CD8-positive, alpha-beta memory T cell (primary cell): ENCODE measurements around the gene GTPBP6. TPM values are rescaled to one million over a fixed set of nuclear protein-coding genes. Genes with fewer than 3 reads are reported as not detected.
A peak's percentile ranks its signal among the peaks of the same experiment; 100 is the strongest.

Experiments
- CTCF ChIA-PET: fragments of 350-600 bp; sonication (Branson Sonifier 250); formaldehyde crosslinking; loops from one replicate; lab custom pipeline; 2021; ENCODE audit warnings: antibody characterized with exemption; lab: Charles Lee
- POLR2A ChIA-PET: fragments of 350-600 bp; sonication (Branson Sonifier 250); formaldehyde crosslinking; loops from one replicate; lab custom pipeline; 2021; ENCODE audit warnings: antibody characterized with exemption; lab: Charles Lee
- DNase-seq, 5 donors: peaks; one replicate each; pipeline versions ENCODE4 v3.0.0 to v3.0.0-alpha.2; 2020 to 2022; ENCODE audit warnings: mixed read lengths in 1 of 5
- H3K27ac ChIP-seq: one replicate; pipeline ENCODE4 v1.7.0; 2013; ENCODE audit warnings: low read depth, mild to moderate bottlenecking, low read length, moderate library complexity
- H3K27me3 ChIP-seq: 2 replicates; pipeline ENCODE4 v1.7.0; 2013; ENCODE audit warnings: low read length, mild to moderate bottlenecking; ENCODE audit not compliant: insufficient read depth, poor library complexity, severe bottlenecking
- H3K36me3 ChIP-seq: 2 replicates; pipeline ENCODE4 v1.7.0; 2013; ENCODE audit warnings: mild to moderate bottlenecking, low read length, moderate library complexity; ENCODE audit not compliant: insufficient read depth
- H3K4me1 ChIP-seq: 2 replicates; pipeline ENCODE4 v1.7.0; 2013; ENCODE audit warnings: mild to moderate bottlenecking, low read length, moderate library complexity; ENCODE audit not compliant: insufficient read depth
- H3K4me3 ChIP-seq: 2 replicates; pipeline ENCODE4 v1.7.0; 2013; ENCODE audit warnings: mild to moderate bottlenecking, low read length
- H3K9me3 ChIP-seq: 2 replicates; pipeline ENCODE4 v1.7.0; 2013; ENCODE audit warnings: mild to moderate bottlenecking, low read length
- H3K27ac Mint-ChIP-seq, 8 donors: one replicate each; pipeline ENCODE4 v1.8.0; 2020 to 2021; ENCODE audit warnings: mixed read lengths in 8 of 8, mild to moderate bottlenecking in 6 of 8, inconsistent platforms in 3 of 8, moderate library complexity in 3 of 8
- H3K27me3 Mint-ChIP-seq, 2 donors: one replicate each; pipeline ENCODE4 v1.8.0; 2020 to 2021; ENCODE audit warnings: mixed read lengths in 2 of 2, mild to moderate bottlenecking in 1 of 2, moderate library complexity in 1 of 2
- H3K36me3 Mint-ChIP-seq, 3 donors: one replicate each; pipeline ENCODE4 v1.8.0; 2020 to 2021; ENCODE audit warnings: mixed read lengths in 3 of 3, inconsistent platforms in 1 of 3, mild to moderate bottlenecking in 1 of 3
- H3K4me1 Mint-ChIP-seq, 3 donors: one replicate each; pipeline ENCODE4 v1.8.0; 2020 to 2021; ENCODE audit warnings: mixed read lengths in 3 of 3, inconsistent platforms in 1 of 3, mild to moderate bottlenecking in 1 of 3
- H3K4me3 Mint-ChIP-seq, 7 donors: one replicate each; pipeline ENCODE4 v1.8.0; 2020 to 2021; ENCODE audit warnings: mixed read lengths in 7 of 7, mild to moderate bottlenecking in 6 of 7, moderate library complexity in 4 of 7, inconsistent platforms in 2 of 7
- H3K9me3 Mint-ChIP-seq, 5 donors: one replicate each; pipeline ENCODE4 v1.8.0; 2020 to 2022; ENCODE audit warnings: mixed read lengths in 5 of 5, mild to moderate bottlenecking in 3 of 5, moderate library complexity in 2 of 5, inconsistent platforms in 1 of 5
- polyA plus RNA-seq: library from polyadenylated mRNA; unstranded; fragments of 300-500 nt; fragmentation: Illumina TruSeq; gene quantifications from one replicate; pipeline ENCODE4 v1.2.3, GENCODE V29; 2021
- total RNA-seq, 2 experiments: library from RNA; stranded (reverse); gene quantifications; one replicate each; pipeline ENCODE4 v1.2.3, GENCODE V29; 2021

GTPBP6 gene
- total and polyA plus RNA-seq, 3 experiments from 2014 or later: 55.7 to 78.5 (median 77.8) TPM

GRCh38 chrX:314781-315595 is 3.6 kb downstream of the GTPBP6 start:
- ChIA-PET CTCF (no interaction called here), POLR2A (no interaction called here)
- peaks cover 19% of the 10 kb centered on the region for H3K4me1 ChIP-seq
- no peak overlapping the region for H3K4me3 ChIP-seq
- Mint-ChIP-seq H3K4me1 (peaks cover 0 to 9% (median 8%) of the 10 kb centered on the region in 3 donors), H3K27ac (no peak overlapping the region), H3K4me3 (no peak overlapping the region), H3K36me3 (peaks cover 5 to 45% (median 12%) of the 10 kb centered on the region in 3 donors), H3K27me3 (peaks cover 0 to 4% of the 10 kb centered on the region in 2 donors), H3K9me3 (no peaks in the 10 kb centered on the region)
- H3K9me3 ChIP-seq: no peaks in the 10 kb centered on the region
- no peak overlapping the region for H3K27ac ChIP-seq
- no peaks in the 10 kb centered on the region for H3K27me3 ChIP-seq
- H3K36me3 ChIP-seq: peaks cover 10% of the 10 kb centered on the region
- peak in 1 of 5 donors; percentile 45 for DNase-seq

GRCh38 chrX:314049-314448 is 4.5 kb downstream of the GTPBP6 start:
- CTCF ChIA-PET: no interaction called here
- Histone ChIP-seq H3K9me3 (no peaks in the 10 kb centered on the region), H3K27me3 (no peaks in the 10 kb centered on the region), H3K36me3 (peaks cover 10% of the 10 kb centered on the region), H3K4me3 (no peak overlapping the region), H3K27ac (no peak overlapping the region), H3K4me1 (peaks cover 13% of the 10 kb centered on the region)
- Mint-ChIP-seq H3K36me3 (peaks cover 7 to 54% (median 12%) of the 10 kb centered on the region in 3 donors), H3K27ac (peak overlapping the region in 2 of 8 donors; percentile 12 to 66), H3K4me3 (no peak overlapping the region), H3K9me3 (no peaks in the 10 kb centered on the region), H3K4me1 (peaks cover 0 to 8% (median 7%) of the 10 kb centered on the region in 3 donors), H3K27me3 (peaks cover 0 to 4% of the 10 kb centered on the region in 2 donors)
- POLR2A ChIA-PET: no interaction called here
- peak in 1 of 5 donors; percentile 45 for DNase-seq

GRCh38 chrX:313546-313945 is 5.0 kb downstream of the GTPBP6 start:
- H3K36me3 Mint-ChIP-seq: peaks cover 7 to 58% (median 12%) of the 10 kb centered on the region in 3 donors
- peak in 1 of 5 donors; percentile 44 for DNase-seq
- peak overlapping the region in 3 of 8 donors; percentile 12 to 64 (median 62) for H3K27ac Mint-ChIP-seq
- Histone ChIP-seq H3K9me3 (no peaks in the 10 kb centered on the region), H3K27me3 (no peaks in the 10 kb centered on the region), H3K4me3 (no peak overlapping the region), H3K4me1 (peaks cover 13% of the 10 kb centered on the region), H3K36me3 (peaks cover 10% of the 10 kb centered on the region), H3K27ac (no peak overlapping the region)
- peaks cover 0 to 8% (median 7%) of the 10 kb centered on the region in 3 donors for H3K4me1 Mint-ChIP-seq
- peak overlapping the region in 1 of 7 donors; percentile 8 for H3K4me3 Mint-ChIP-seq
- H3K9me3 Mint-ChIP-seq: no peaks in the 10 kb centered on the region
- CTCF ChIA-PET: no interaction called here
- POLR2A ChIA-PET: no interaction called here
- peaks cover 0 to 4% of the 10 kb centered on the region in 2 donors for H3K27me3 Mint-ChIP-seq

GRCh38 chrX:312621-313331 is 5.8 kb downstream of the GTPBP6 start:
- H3K4me1 Mint-ChIP-seq: peaks cover 0 to 5% (median under 1%) of the 10 kb centered on the region in 3 donors
- H3K27me3 ChIP-seq: no peaks in the 10 kb centered on the region
- no peak overlapping the region for H3K4me3 ChIP-seq
- POLR2A ChIA-PET: no interaction called here
- H3K36me3 Mint-ChIP-seq: peaks cover 7 to 59% (median 12%) of the 10 kb centered on the region in 3 donors
- no peaks in the 10 kb centered on the region for H3K9me3 ChIP-seq
- no peak overlapping the region for H3K27ac ChIP-seq
- no peaks in the 10 kb centered on the region for H3K9me3 Mint-ChIP-seq
- peak overlapping the region in 1 of 7 donors; percentile 8 for H3K4me3 Mint-ChIP-seq
- H3K36me3 ChIP-seq: peaks cover 10% of the 10 kb centered on the region
- no peaks in the 10 kb centered on the region for H3K27me3 Mint-ChIP-seq
- peak in 1 of 5 donors; percentile 45 for DNase-seq
- peak overlapping the region in 1 of 8 donors; percentile 12 for H3K27ac Mint-ChIP-seq
- CTCF ChIA-PET: no interaction called here
- peaks cover 13% of the 10 kb centered on the region for H3K4me1 ChIP-seq

GRCh38 chrX:311156-312129 is 7.2 kb downstream of the GTPBP6 start:
- peak overlapping the region in 2 of 8 donors; percentile 9 to 71 for H3K27ac Mint-ChIP-seq
- peaks cover 11% of the 10 kb centered on the region for H3K36me3 ChIP-seq
- POLR2A ChIA-PET: no interaction called here

GRCh38 chrX:310621-311155 is 7.9 kb downstream of the GTPBP6 start:
- Histone ChIP-seq H3K36me3 (peaks cover 19% of the 10 kb centered on the region), H3K4me3 (no peak overlapping the region), H3K27ac (no peak overlapping the region), H3K9me3 (peaks cover 3% of the 10 kb centered on the region), H3K4me1 (no peaks in the 10 kb centered on the region), H3K27me3 (no peaks in the 10 kb centered on the region)
- no peaks in the 10 kb centered on the region for H3K4me1 Mint-ChIP-seq
- DNase-seq: peak in 1 of 5 donors; percentile 17
- H3K36me3 Mint-ChIP-seq: peaks cover 7 to 71% (median 15%) of the 10 kb centered on the region in 3 donors
- H3K4me3 Mint-ChIP-seq: no peak overlapping the region
- CTCF ChIA-PET: no interaction called here
- H3K9me3 Mint-ChIP-seq: no peaks in the 10 kb centered on the region
- POLR2A ChIA-PET: no interaction called here
- no peaks in the 10 kb centered on the region for H3K27me3 Mint-ChIP-seq
- no peak overlapping the region for H3K27ac Mint-ChIP-seq

More at GRCh38 chrX:311156-312129, 7.2 kb downstream of the GTPBP6 start:
- peak in 1 of 5 donors; percentile 40 for DNase-seq
- CTCF ChIA-PET: no interaction called here
- Histone ChIP-seq H3K27ac (no peak overlapping the region), H3K4me1 (peaks cover 4% of the 10 kb centered on the region), H3K4me3 (no peak overlapping the region), H3K9me3 (no peaks in the 10 kb centered on the region), H3K27me3 (no peaks in the 10 kb centered on the region)
- no peaks in the 10 kb centered on the region for H3K9me3 Mint-ChIP-seq
- H3K27me3 Mint-ChIP-seq: no peaks in the 10 kb centered on the region
- peaks cover 7 to 65% (median 12%) of the 10 kb centered on the region in 3 donors for H3K36me3 Mint-ChIP-seq
- H3K4me1 Mint-ChIP-seq: no peaks in the 10 kb centered on the region
- H3K4me3 Mint-ChIP-seq: no peak overlapping the region

GRCh38 chrX:308821-309520 is 9.6 kb downstream of the GTPBP6 start:
- no peaks in the 10 kb centered on the region for H3K4me1 Mint-ChIP-seq
- CTCF ChIA-PET: no interaction called here
- peaks cover 4% of the 10 kb centered on the region for H3K9me3 ChIP-seq
- no peaks in the 10 kb centered on the region for H3K27me3 ChIP-seq
- no peaks in the 10 kb centered on the region for H3K27me3 Mint-ChIP-seq
- peak overlapping the region in 1 of 8 donors; percentile 5 for H3K27ac Mint-ChIP-seq
- H3K4me3 ChIP-seq: no peak overlapping the region
- no peak overlapping the region for H3K4me3 Mint-ChIP-seq
- POLR2A ChIA-PET: no interaction called here
- H3K27ac ChIP-seq: no peak overlapping the region
- peaks cover 19% of the 10 kb centered on the region for H3K36me3 ChIP-seq
- peaks cover 7 to 79% (median 19%) of the 10 kb centered on the region in 3 donors for H3K36me3 Mint-ChIP-seq
- no peaks in the 10 kb centered on the region for H3K9me3 Mint-ChIP-seq
- DNase-seq: peak in 1 of 5 donors; percentile 30
- H3K4me1 ChIP-seq: no peaks in the 10 kb centered on the region
